Measurements from ENCODE around the gene CARMIL1. TPM values are rescaled to one million over a fixed set of nuclear protein-coding genes. Genes with fewer than 3 reads are reported as not detected.
"Not testable (repeated sequence)": the region's sequence is repeated elsewhere in the genome, so short reads cannot be mapped to it uniquely, and the experiment has no call there.

CARMIL1 gene
- total and polyA plus RNA-seq, 10 of the 15 experiments (the other 5 are each of a cell fraction or from before 2014, with no cell fraction given), result 6.4 to 18.1 (median 10.3) TPM

DNA sequence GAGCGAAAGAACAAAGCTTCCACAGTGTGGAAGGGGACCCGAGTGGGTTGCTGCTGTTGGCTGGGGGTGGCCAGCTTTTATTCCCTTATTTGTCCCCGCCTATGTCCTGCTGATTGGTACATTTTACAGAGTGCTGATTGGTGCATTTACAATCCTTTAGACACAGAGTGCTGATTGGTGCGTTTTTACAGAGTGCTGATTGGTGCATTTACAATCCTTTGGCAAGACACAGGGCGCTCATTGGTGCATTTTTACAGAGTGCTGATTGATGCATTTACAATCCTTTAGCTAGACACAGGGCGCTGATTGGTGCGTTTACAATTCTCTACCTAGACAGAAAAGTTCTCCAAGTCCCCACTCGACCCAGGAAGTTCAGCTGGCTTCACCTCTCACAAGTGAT lies 103.3 kb downstream of the CARMIL1 start:
- H3K79me2 ChIP-seq (ENCODE audit: control insufficient read depth, insufficient read depth, low read length); H3K9me3 ChIP-seq (replicated peaks; ENCODE audit: control insufficient read depth, insufficient read depth, low read length); BruUV-seq (replicated peaks); H3K4me1 ChIP-seq (ENCODE audit: control insufficient read depth, insufficient read depth, low read length); H3K36me3 ChIP-seq (ENCODE audit: control insufficient read depth in 2 of 2, insufficient read depth in 2 of 2, low read length in 1 of 2); POLR2A ChIA-PET; H3K4me3 ChIP-seq; H4K20me1 ChIP-seq (ENCODE audit: control insufficient read depth, insufficient read depth); DNase-seq (ENCODE audit: low read depth, low spot score); H2AFZ ChIP-seq (ENCODE audit: control insufficient read depth, low read depth, low read length); intact Hi-C loops (cut with micrococcal nuclease; ENCODE audit: unreplicated experiment); H3K9ac ChIP-seq (ENCODE audit: control insufficient read depth, insufficient read depth, low read length); H3K27ac ChIP-seq (ENCODE audit: control insufficient read depth, insufficient read depth); H3K4me2 ChIP-seq (ENCODE audit: control insufficient read depth, insufficient read depth); ATAC-seq; in situ Hi-C loops (cut with MboI); RAD21 ChIA-PET (ENCODE audit: unreplicated experiment); H3K27me3 ChIP-seq (replicated peaks in 1 of 2; ENCODE audit: control insufficient read depth in 2 of 2, insufficient read depth in 2 of 2, low read length in 1 of 2); FAIRE-seq: not testable (repeated sequence)
- TF ChIP-seq NFYB (IDR thresholded peaks at IDR 0.05; ENCODE audit: insufficient read depth, low read depth, low read length), result peak; percentile 55; the same call in 1 of the 2 replicates
- ChIA-PET CTCF (interaction anchor here (0.6 to 1.1 kb wide), 2 partner anchors 13 to 19 kb away, joined by 3 read pairs; no protein-coding TSS in a partner anchor), SMC1A (ENCODE audit: uncharacterized antibody, unreplicated experiment) (interaction anchor here (1.7 kb wide), 1 partner anchor 22 kb away, joined by 4 read pairs; no protein-coding TSS in a partner anchor)
- 39% methylated on average over 8 of the region's 8 CpGs for WGBS (ENCODE audit: insufficient coverage, insufficient replicate concordance, low lambda C conversion rate, missing lambda C conversion rate)

DNA sequence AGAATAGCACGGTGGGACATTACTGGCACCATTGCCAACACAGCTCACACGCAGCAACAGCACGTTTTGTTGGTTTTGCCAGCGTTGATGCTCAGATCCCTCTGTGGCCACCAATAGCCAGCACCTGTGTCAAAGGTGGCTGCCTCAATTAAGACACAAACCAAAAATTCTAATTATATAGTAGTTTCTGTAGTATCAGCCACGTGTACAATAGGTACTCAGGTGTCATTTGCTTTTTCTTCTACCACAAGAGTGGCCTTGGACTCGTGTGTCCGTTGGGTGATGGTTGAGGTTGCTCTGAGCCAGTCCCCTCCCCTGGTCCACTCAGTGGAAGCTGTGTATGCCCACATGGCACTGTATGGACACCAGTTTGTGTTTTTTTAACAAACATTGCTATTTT lies 105.1 kb downstream of the CARMIL1 start:
- ATAC-seq (no peak), DNase-seq (ENCODE audit: low read depth, low spot score) (no peak), FAIRE-seq (no peak)
- Histone ChIP-seq H3K4me2 (ENCODE audit: control insufficient read depth, insufficient read depth) (no peak overlapping the region), H3K79me2 (ENCODE audit: control insufficient read depth, insufficient read depth, low read length) (no peaks in the 10 kb centered on the region), H3K9ac (ENCODE audit: control insufficient read depth, insufficient read depth, low read length) (no peak overlapping the region), H3K4me3 (no peak overlapping the region), H2AFZ (ENCODE audit: control insufficient read depth, low read depth, low read length) (no peak overlapping the region), H3K27ac (ENCODE audit: control insufficient read depth, insufficient read depth) (no peak overlapping the region), H3K27me3 (replicated peaks in 1 of 2; ENCODE audit: control insufficient read depth in 2 of 2, insufficient read depth in 2 of 2, low read length in 1 of 2) (no peaks in the 10 kb centered on the region), H3K4me1 (ENCODE audit: control insufficient read depth, insufficient read depth, low read length) (peaks cover 11% of the 10 kb centered on the region), H4K20me1 (ENCODE audit: control insufficient read depth, insufficient read depth) (no peaks in the 10 kb centered on the region), H3K36me3 (ENCODE audit: control insufficient read depth in 2 of 2, insufficient read depth in 2 of 2, low read length in 1 of 2) (no peaks in the 10 kb centered on the region), H3K9me3 (replicated peaks; ENCODE audit: control insufficient read depth, insufficient read depth, low read length) (no peaks in the 10 kb centered on the region; the same call in 2 of the 3 replicates)
- intact Hi-C loops (cut with micrococcal nuclease; ENCODE audit: unreplicated experiment) (no loop called here), in situ Hi-C loops (cut with MboI) (no loop called here)
- POLR2A ChIA-PET, result interaction anchor here (1.0 kb wide), 1 partner anchor 8 kb away, joined by 3 read pairs; no protein-coding TSS in a partner anchor
- CTCF ChIA-PET, result interaction anchor here (2.0 kb wide), 1 partner anchor 17 kb away, joined by 6 read pairs; no protein-coding TSS in a partner anchor
- 29% methylated on average over 7 of the region's 7 CpGs for WGBS (ENCODE audit: insufficient coverage, insufficient replicate concordance, low lambda C conversion rate, missing lambda C conversion rate)
- SMC1A ChIA-PET (ENCODE audit: uncharacterized antibody, unreplicated experiment), result interaction anchor here (1.0 to 11.3 kb wide), 2 partner anchors 17 to 19 kb away, joined by 3 to 124 read pairs; no protein-coding TSS in a partner anchor
- RAD21 ChIA-PET (ENCODE audit: unreplicated experiment), result interaction anchor here (1.3 kb wide), 1 partner anchor 15 kb away, joined by 3 read pairs; no protein-coding TSS in a partner anchor
- TF ChIP-seq SIN3A (IDR thresholded peaks at IDR 0.05; ENCODE audit: low read depth, low read length) (no peak), FOXK2 (IDR thresholded peaks at IDR 0.05) (no peak), EGR1 (IDR thresholded peaks at IDR 0.05; ENCODE audit: borderline replicate concordance in 1 of 2, low read depth in 2 of 2, low read length in 2 of 2) (no peak), KDM1A (IDR thresholded peaks at IDR 0.05; ENCODE audit: borderline replicate concordance) (no peak), SMAD1 (IDR thresholded peaks at IDR 0.05; ENCODE audit: low read depth, partially characterized antibody) (no peak), NR2F1 (conservative IDR thresholded peaks at IDR 0.05) (no peak), YY1 (IDR thresholded peaks at IDR 0.05; ENCODE audit: low read depth, low read length) (no peak), CBX5 (IDR thresholded peaks at IDR 0.05; ENCODE audit: low read depth) (no peak), TAF1 (IDR thresholded peaks at IDR 0.05; ENCODE audit: borderline replicate concordance, low read depth, low read length) (no peak), SPI1 (IDR thresholded peaks at IDR 0.05; ENCODE audit: borderline replicate concordance, insufficient read depth, low read depth, low read length) (no peak), WRNIP1 (IDR thresholded peaks at IDR 0.05; ENCODE audit: borderline replicate concordance, low read depth, low read length) (no peak), ATF7 (IDR thresholded peaks at IDR 0.05; ENCODE audit: low read depth) (no peak), SRF (IDR thresholded peaks at IDR 0.05; ENCODE audit: low read depth in 2 of 2, low read length in 2 of 2) (no peak)
- TF ChIP-seq, protein P1, sequence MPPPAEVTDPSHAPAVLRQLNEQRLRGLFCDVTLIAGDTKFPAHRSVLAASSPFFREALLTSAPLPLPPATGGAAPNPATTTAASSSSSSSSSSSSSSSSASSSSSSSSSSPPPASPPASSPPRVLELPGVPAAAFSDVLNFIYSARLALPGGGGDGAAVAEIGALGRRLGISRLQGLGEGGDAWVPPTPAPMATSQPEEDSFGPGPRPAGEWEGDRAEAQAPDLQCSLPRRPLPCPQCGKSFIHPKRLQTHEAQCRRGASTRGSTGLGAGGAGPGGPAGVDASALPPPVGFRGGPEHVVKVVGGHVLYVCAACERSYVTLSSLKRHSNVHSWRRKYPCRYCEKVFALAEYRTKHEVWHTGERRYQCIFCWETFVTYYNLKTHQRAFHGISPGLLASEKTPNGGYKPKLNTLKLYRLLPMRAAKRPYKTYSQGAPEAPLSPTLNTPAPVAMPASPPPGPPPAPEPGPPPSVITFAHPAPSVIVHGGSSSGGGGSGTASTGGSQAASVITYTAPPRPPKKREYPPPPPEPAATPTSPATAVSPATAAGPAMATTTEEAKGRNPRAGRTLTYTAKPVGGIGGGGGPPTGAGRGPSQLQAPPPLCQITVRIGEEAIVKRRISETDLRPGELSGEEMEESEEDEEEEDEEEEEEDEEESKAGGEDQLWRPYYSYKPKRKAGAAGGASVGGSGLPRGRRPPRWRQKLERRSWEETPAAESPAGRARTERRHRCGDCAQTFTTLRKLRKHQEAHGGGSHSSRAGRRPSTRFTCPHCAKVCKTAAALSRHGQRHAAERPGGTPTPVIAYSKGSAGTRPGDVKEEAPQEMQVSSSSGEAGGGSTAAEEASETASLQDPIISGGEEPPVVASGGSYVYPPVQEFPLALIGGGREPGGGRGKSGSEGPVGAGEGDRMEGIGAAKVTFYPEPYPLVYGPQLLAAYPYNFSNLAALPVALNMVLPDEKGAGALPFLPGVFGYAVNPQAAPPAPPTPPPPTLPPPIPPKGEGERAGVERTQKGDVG (CRISPR knock-in tag; IDR thresholded peaks at IDR 0.05), result no peak
- no TSS peak for BruUV-seq (replicated peaks)
